Central memory CD4-positive, alpha-beta T cell (primary cell): Measurements from ENCODE around the gene TEAD1.

Experiments used
- DNase-seq: peaks from one replicate; pipeline ENCODE4 v3.0.0; 2022

Gene TEAD1

GRCh38 chr11:12817681-12818332 lies 143.6 kb downstream of the TEAD1 start:
- DNase-seq, result no peak

- DNase-seq, result no peak
Measured at GRCh38 chr11:12818333-12819015, 144.3 kb downstream of the TEAD1 start.

- DNase-seq, result no peak
Measured at GRCh38 chr11:12822392-12823022, 148.3 kb downstream of the TEAD1 start.

GRCh38 chr11:12824281-12825041 lies 150.2 kb downstream of the TEAD1 start:
- no peak for DNase-seq

- no peak for DNase-seq
Measured at GRCh38 chr11:12826441-12826840, 152.2 kb downstream of the TEAD1 start.

- DNase-seq, result no peak
Measured at GRCh38 chr11:12827369-12827768, 153.1 kb downstream of the TEAD1 start.

- no peak for DNase-seq
Measured at GRCh38 chr11:12827929-12828812, 153.9 kb downstream of the TEAD1 start.

- DNase-seq, result no peak
Measured at GRCh38 chr11:12829131-12829530, 154.9 kb downstream of the TEAD1 start.

- DNase-seq, result no peak
Measured at GRCh38 chr11:12829540-12830314, 155.5 kb downstream of the TEAD1 start.

- DNase-seq, result no peak
Measured at GRCh38 chr11:12831471-12832202, 157.4 kb downstream of the TEAD1 start.

- DNase-seq, result no peak
Measured at GRCh38 chr11:12832480-12833224, 158.4 kb downstream of the TEAD1 start.

- DNase-seq, result no peak
Measured at GRCh38 chr11:12834166-12834565, 159.9 kb downstream of the TEAD1 start.

- no peak for DNase-seq
Measured at GRCh38 chr11:12834630-12835029, 160.4 kb downstream of the TEAD1 start.

GRCh38 chr11:12835286-12835685 lies 161.1 kb downstream of the TEAD1 start:
- DNase-seq, result no peak

- DNase-seq, result no peak
Measured at GRCh38 chr11:12838463-12839123, 164.4 kb downstream of the TEAD1 start.

- DNase-seq, result no peak
Measured at GRCh38 chr11:12840871-12841660, 166.8 kb downstream of the TEAD1 start.

- no peak for DNase-seq
Measured at GRCh38 chr11:12841946-12842630, 167.9 kb downstream of the TEAD1 start.
